T47D (cell line): ENCODE data around the gene DNAJB12.
A peak's percentile ranks its signal among the peaks of the same experiment; 100 is the strongest.

Experiments used
- DNase-seq, 2 experiments: peaks; one replicate each; pipeline versions ENCODE4 v3.0.0 to v3.0.0-alpha.2; 2011 to 2012; ENCODE audit warnings: low read depth in 1 of 2, low spot score in 1 of 2
- JUND ChIP-seq: IDR thresholded peaks from 2 replicates; pipeline ENCODE4 v1.6.1; 2012; ENCODE audit warnings: low read depth
- in situ Hi-C: cut with HindIII; loops from 2 replicates; pipeline ENCODE4 v1.10.0; 2016; ENCODE audit warnings: low sequenced_read_pairs, low pct_unique_long_range_greater_than_20kb

Gene DNAJB12

DNA sequence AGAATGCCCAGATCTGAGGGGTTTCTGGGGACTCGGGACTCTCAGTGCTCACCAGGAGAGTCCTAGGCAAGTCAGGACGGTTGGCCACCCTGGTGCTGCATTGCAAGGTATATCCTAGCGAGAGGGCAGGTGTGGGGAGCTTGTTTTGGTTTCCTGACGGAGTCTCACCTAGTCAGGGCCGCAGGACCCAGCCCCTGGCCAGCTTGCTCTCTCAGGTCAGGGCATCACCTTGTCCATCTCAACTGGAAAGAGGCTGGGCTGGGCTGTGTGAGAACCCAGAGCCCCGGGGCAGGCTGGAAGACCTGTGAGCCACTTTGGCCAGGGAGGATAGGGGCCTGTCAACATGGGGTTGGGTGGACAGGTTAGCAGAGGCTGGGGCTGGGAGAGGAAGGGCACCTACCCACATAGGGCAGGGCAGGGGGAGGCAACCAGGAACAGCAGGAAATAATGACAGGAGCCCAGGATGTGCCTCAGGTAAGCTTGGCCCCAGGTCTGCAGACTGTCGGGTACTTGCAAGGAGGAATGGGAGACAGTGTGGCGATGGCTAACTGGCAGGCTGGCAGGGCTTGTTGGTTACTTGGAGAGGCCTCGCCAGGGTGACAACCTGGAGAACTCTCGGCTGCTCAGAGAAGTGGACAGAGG, 31.5 kb downstream of the DNAJB12 start:
- in situ Hi-C loops, result no loop called here
- DNase-seq, result no peak
- no peak for TF ChIP-seq JUND

DNA sequence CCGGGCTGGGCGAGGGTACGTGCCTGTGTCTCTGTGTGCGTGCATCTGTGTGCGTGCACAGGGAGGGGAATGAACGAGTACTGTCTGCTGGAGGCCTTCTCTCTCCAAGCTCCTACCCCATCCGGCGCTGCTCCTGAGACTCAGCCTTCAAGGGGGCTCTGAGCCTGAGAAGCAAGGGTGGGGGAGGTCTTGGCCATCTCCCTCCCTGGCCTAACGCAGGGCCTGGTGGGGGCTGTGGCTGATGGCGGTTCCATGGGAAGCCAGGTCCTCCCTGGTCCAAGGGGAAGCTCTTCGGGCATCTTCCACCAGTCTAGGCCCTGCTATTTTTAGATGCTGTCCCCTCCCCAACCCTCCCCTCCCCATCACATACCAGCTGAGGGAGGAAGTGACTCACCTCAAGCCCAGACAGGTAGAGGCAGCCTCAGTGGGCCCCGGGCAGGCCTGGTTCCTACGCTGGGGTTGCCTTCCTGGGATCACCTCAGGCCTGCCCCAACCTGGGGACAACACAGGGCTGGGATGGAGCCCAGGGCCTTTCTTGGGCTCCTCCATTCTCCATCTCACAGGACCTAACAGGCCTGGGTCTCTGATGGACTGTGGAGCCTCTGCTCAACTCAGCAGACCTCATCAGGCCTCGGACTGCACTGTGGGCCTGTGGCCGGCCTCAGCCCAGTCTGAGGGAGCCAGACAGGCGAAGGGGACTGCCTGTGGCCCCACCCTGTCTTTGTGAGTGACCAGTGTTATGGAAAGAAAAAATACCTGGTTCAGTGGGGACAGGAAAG, 32.2 kb downstream of the DNAJB12 start:
- no peak for TF ChIP-seq JUND
- no peak for DNase-seq
- in situ Hi-C loops, result no loop called here

DNA sequence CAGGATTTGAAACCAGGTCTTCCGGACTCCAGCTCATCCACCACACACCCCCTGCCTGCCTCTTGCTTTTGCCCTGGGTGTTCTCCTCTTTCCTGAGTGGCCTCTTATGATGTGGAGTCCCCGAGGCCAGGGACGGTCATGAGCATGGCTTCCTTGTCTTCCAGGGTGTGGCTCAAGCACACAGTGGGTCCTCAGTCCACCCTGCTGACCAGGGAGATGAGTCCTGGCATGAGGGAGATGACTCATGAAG, 32.8 kb downstream of the DNAJB12 start:
- TF ChIP-seq JUND, result no peak
- DNase-seq, result no peak
- in situ Hi-C loops, result no loop called here

GRCh38 chr10:72321248-72322029, 33.3 kb downstream of the DNAJB12 start:
- no peak for DNase-seq
- TF ChIP-seq JUND, result no peak
- in situ Hi-C loops, result no loop called here

DNA sequence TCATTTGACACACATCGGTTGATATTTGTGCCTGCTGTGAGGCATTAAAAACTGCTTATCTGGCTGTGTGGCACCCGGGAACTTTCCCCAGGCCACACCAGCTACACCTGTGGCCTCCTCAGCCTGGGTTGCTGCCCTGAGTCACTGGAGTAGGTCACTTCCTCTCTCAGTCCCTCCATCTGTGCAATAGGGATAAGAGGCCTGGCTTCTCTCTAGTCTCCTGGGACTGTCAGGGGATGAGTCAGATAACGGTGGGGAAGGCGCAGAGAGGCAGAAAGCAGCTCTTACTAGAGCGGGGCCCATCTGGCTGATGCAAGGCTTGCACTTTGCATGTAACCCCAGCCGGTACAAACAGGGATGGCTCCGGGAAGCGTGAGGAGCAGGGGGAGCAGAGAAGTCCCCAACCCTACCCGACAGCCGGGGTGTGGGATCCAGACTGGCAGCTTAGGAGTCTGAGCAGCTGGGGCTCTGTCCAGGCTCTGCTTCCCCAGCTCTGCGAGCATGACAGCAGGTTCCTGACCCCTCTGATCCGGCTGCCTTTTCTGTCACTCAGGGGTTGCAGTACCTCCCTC, 34.0 kb downstream of the DNAJB12 start:
- peak in 1 of 2 experiments; percentile 53 for DNase-seq
- TF ChIP-seq JUND, result no peak
- in situ Hi-C loops, result no loop called here

DNA sequence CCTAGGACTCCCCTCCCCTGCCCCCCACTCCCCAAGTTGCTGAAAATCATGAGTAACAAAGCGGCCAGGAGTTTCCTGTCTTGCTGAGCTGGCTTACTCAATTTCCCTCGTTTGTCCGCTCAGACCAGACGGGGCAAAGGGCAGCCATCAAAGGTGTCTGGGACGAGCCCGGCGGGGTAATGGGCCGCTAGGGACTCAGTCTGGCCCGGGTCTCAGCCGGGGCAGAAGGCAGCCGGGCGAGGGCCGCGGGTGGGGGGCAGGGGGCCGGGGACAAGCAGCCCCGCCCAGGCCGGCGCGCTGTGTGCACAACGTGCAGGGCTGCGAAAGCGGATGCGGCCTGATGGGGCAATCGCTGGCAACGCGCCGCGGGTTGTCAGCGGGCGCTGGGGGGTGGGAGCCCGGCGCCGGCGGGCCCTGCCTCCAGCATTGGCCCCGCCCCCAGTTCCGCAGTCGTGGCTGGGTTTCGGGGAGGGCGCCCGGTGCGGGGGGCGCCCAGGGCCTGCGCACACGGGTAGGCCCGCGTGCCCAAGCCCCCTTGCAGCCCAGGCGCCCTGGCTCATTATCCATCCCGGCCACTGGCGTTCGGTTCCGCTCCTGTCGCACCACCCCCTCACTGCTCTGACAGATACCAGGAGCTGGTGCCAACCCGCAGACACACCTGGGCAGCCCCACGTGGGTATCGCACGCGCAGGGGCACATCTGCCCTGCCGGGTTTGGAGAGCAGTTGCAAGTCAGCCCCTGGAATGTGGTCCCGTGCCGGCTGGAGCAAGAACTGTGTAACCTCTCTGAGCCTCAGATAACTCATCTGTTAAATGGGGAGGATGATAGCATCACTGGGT, 35.1 kb downstream of the DNAJB12 start:
- peak; percentile 26 to 75 for DNase-seq
- no peak for TF ChIP-seq JUND
- in situ Hi-C loops, result no loop called here

- no peak for TF ChIP-seq JUND
- no peak for DNase-seq
- in situ Hi-C loops, result no loop called here
Measured at GRCh38 chr10:72318418-72319262, 36.1 kb downstream of the DNAJB12 start.

GRCh38 chr10:72316748-72317435, 37.8 kb downstream of the DNAJB12 start:
- DNase-seq, result no peak
- in situ Hi-C loops, result no loop called here
- TF ChIP-seq JUND, result no peak

DNA sequence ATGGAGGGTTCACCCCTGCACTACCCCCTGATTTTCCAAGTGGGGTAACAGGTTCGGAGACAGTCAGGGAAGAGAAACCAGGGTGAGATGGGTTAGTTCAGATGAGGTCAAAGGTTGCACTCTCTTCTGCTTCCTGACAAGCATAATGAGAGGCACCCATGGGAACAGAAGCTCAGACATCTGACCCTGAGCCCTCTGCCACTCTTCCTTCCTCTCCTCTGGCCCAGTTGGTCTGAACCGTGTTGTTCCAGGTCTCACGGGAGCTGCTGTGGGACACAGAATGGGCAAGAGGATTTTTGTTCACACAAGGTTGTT, 38.4 kb downstream of the DNAJB12 start:
- no peak for TF ChIP-seq JUND
- DNase-seq, result no peak
- in situ Hi-C loops, result no loop called here

GRCh38 chr10:72315611-72316385, 38.9 kb downstream of the DNAJB12 start:
- no peak for TF ChIP-seq JUND
- in situ Hi-C loops, result no loop called here
- peak in 1 of 2 experiments; percentile 82 for DNase-seq
